Esophagus muscularis mucosa (tissue), 4 donors: Measurements from ENCODE around the gene C5AR2. TPM values are rescaled to one million over a fixed set of nuclear protein-coding genes. Genes with fewer than 3 reads are reported as not detected.
"Not testable (repeated sequence)": the region's sequence is repeated elsewhere in the genome, so short reads cannot be mapped to it uniquely, and the experiment has no call there.

Experiments
- DNase-seq: peaks from one replicate; pipeline ENCODE4 v3.0.0-alpha.2; 2017; ENCODE audit errors: extremely low spot score
- H3K27ac ChIP-seq, 4 donors: fragments of 200-600 bp; sonication (generic); replicated peaks in 1 of 4; 1 replicate in 3 of 4; 2 replicates in 1 of 4; pipeline ENCODE4 v1.5.1; 2016 to 2019; ENCODE audit warnings: mild to moderate bottlenecking in 1 of 4
- H3K27me3 ChIP-seq, 4 donors: fragments of 200-600 bp; sonication (generic); one replicate each; pipeline versions ENCODE4 v1.5.1 to v1.6.0; 2016 to 2019
- H3K36me3 ChIP-seq, 4 donors: fragments of 200-600 bp; sonication (generic); one replicate each; pipeline ENCODE4 v1.5.1; 2016 to 2019
- H3K4me1 ChIP-seq, 4 donors: fragments of 200-600 bp; sonication (generic); one replicate each; pipeline ENCODE4 v1.5.1; 2016 to 2019
- H3K4me3 ChIP-seq, 4 donors: fragments of 200-600 bp; sonication (generic); 1 replicate in 2 of 4; 2 replicates in 2 of 4; pipeline ENCODE4 v1.5.1; 2016 to 2019; ENCODE audit warnings: mild to moderate bottlenecking in 4 of 4, moderate library complexity in 1 of 4
- H3K9me3 ChIP-seq, 4 donors: fragments of 200-600 bp; sonication (generic); 1 replicate in 3 of 4; 2 replicates in 1 of 4; pipeline ENCODE4 v1.5.1; 2016 to 2019
- CTCF ChIP-seq, 3 experiments: fragments of 200-600 bp in 2 of 3; fragments of 450-650 bp in 1 of 3; sonication (generic) in 2 of 3; IDR thresholded peaks; one replicate each; pipeline ENCODE4 v1.5.1; 2017 to 2019; ENCODE audit warnings: antibody characterized with exemption in 3 of 3, mild to moderate bottlenecking in 2 of 3, moderate library complexity in 1 of 3
- EP300 ChIP-seq: sonication (generic); formaldehyde crosslinking; IDR thresholded peaks from one replicate; pipeline ENCODE4 v1.6.1; 2017; ENCODE audit warnings: antibody characterized with exemption
- POLR2A ChIP-seq: fragments of 450-650 bp; IDR thresholded peaks from one replicate; pipeline ENCODE4 v1.6.1; 2017; ENCODE audit warnings: antibody characterized with exemption, moderate library complexity, mild to moderate bottlenecking, low read depth
- POLR2AphosphoS5 ChIP-seq, 2 donors: sonication (generic); formaldehyde crosslinking; IDR thresholded peaks; one replicate each; pipeline ENCODE4 v1.6.1; 2017; ENCODE audit warnings: antibody characterized with exemption in 2 of 2
- WGBS: methylation state at CpG from one replicate; pipeline ENCODE4 v1.1.5; 2018; 5-methylcytosine and 5-hydroxymethylcytosine counted together
- intact Hi-C: fragments of 100-400 bp; cut with DNase I; formaldehyde crosslinking; loops from one replicate; pipeline ENCODE4 v1.15.1; 2023
- total RNA-seq, 4 donors: library from RNA; depleted of rRNA; stranded (reverse); fragments of >200 nt; gene quantifications; one replicate each; pipeline versions ENCODE4 v1.1.0 to v1.2.1, GENCODE V29; 2016

C5AR2 gene
- total RNA-seq, 4 donors from 2014 or later: 0.42 to 4.6 (median 0.72) TPM

- Histone ChIP-seq H3K27me3 (peaks cover 0 to 45% (median 2%) of the 10 kb centered on the region in 4 donors), H3K36me3 (no peaks in the 10 kb centered on the region), H3K4me1 (no peaks in the 10 kb centered on the region), H3K27ac (peak overlapping the region in 2 of 4 donors; percentile 23 to 36), H3K9me3 (no peaks in the 10 kb centered on the region), H3K4me3 (no peak overlapping the region)
- TF ChIP-seq CTCF (IDR thresholded peaks at IDR 0.05): no peak
- TF ChIP-seq POLR2AphosphoS5 (IDR thresholded peaks at IDR 0.05): no peak
- TF ChIP-seq EP300: no peak
- TF ChIP-seq POLR2A: no peak
- no peak for DNase-seq
- intact Hi-C loops: no loop called here
- 93% methylated on average over 6 of the region's 6 CpGs for WGBS
Observed at GRCh38 chr19:47331490-47331889, 485 bp upstream of the C5AR2 start.

- peak overlapping the region in 1 of 4 donors; percentile 25 for H3K4me3 ChIP-seq
- intact Hi-C loops: not testable (repeated sequence)
Observed at GRCh38 chr19:47336765-47337718, 5.1 kb downstream of the C5AR2 start.

GRCh38 chr19:47339196-47339880 is 7.4 kb downstream of the C5AR2 start:
- no peaks in the 10 kb centered on the region for H3K9me3 ChIP-seq
- no peak overlapping the region for H3K27ac ChIP-seq
- H3K4me1 ChIP-seq: no peaks in the 10 kb centered on the region
- no peaks in the 10 kb centered on the region for H3K36me3 ChIP-seq
- intact Hi-C loops: no loop called here
- no peak for TF ChIP-seq CTCF (IDR thresholded peaks at IDR 0.05)
- no peak for DNase-seq
- H3K4me3 ChIP-seq: no peak overlapping the region
- peaks cover 0 to under 1% (median 0%) of the 10 kb centered on the region in 4 donors for H3K27me3 ChIP-seq
- WGBS: 74% methylated on average over 10 of the region's 10 CpGs

More at GRCh38 chr19:47336765-47337718, 5.1 kb downstream of the C5AR2 start:
- not testable (repeated sequence) for DNase-seq, H3K36me3 ChIP-seq, H3K27ac ChIP-seq, H3K9me3 ChIP-seq, H3K4me1 ChIP-seq
- peaks cover 0 to 17% (median 2%) of the 10 kb centered on the region in 4 donors for H3K27me3 ChIP-seq
- 61% methylated on average over 13 of the region's 18 CpGs for WGBS
- TF ChIP-seq POLR2AphosphoS5 (IDR thresholded peaks at IDR 0.05): peak in 1 of 2 donors; percentile 7

GRCh38 chr19:47340477-47341208 is 8.7 kb downstream of the C5AR2 start:
- H3K4me1 ChIP-seq: no peaks in the 10 kb centered on the region
- H3K27me3 ChIP-seq: no peaks in the 10 kb centered on the region
- no peak overlapping the region for H3K27ac ChIP-seq
- H3K9me3 ChIP-seq: no peaks in the 10 kb centered on the region
- WGBS: 93% methylated on average over 16 of the region's 29 CpGs
- intact Hi-C loops: no loop called here
- no peaks in the 10 kb centered on the region for H3K36me3 ChIP-seq
- no peak overlapping the region for H3K4me3 ChIP-seq
- DNase-seq: no peak
- TF ChIP-seq EP300: no peak
- TF ChIP-seq POLR2AphosphoS5 (IDR thresholded peaks at IDR 0.05): no peak
- no peak for TF ChIP-seq POLR2A
- no peak for TF ChIP-seq CTCF (IDR thresholded peaks at IDR 0.05)

- WGBS: 85% methylated on average over 4 of the region's 4 CpGs
Observed at GRCh38 chr19:47341734-47342133, 9.8 kb downstream of the C5AR2 start.

More at GRCh38 chr19:47341734-47342133, 9.8 kb downstream of the C5AR2 start:
- TF ChIP-seq POLR2AphosphoS5 (IDR thresholded peaks at IDR 0.05) (no peak), CTCF (IDR thresholded peaks at IDR 0.05) (no peak), POLR2A (no peak), EP300 (no peak)
- intact Hi-C loops: no loop called here
- Histone ChIP-seq H3K36me3 (no peaks in the 10 kb centered on the region), H3K27me3 (no peaks in the 10 kb centered on the region), H3K4me3 (no peak overlapping the region), H3K4me1 (no peaks in the 10 kb centered on the region), H3K9me3 (no peaks in the 10 kb centered on the region), H3K27ac (no peak overlapping the region)
- no peak for DNase-seq
